ENCODE measurements around the gene GNAQ. TPM values are rescaled to one million over a fixed set of nuclear protein-coding genes. Genes with fewer than 3 reads are reported as not detected.

GNAQ gene
- total RNA-seq, 1 experiment from 2014 or later, result 55.5 TPM

- ChIA-PET POLR2A (no interaction called here), CTCF (interaction anchor here (1.1 kb wide), 1 partner anchor 23 kb away, joined by 3 read pairs; no protein-coding TSS in a partner anchor)
- no peak overlapping the region for H3K27ac Mint-ChIP-seq
- H3K4me1 Mint-ChIP-seq, result peaks cover 65% of the 10 kb centered on the region
- no peaks in the 10 kb centered on the region for H3K9me3 Mint-ChIP-seq
- TF ChIP-seq ZNF317 (CRISPR knock-in tag; IDR thresholded peaks at IDR 0.05; ENCODE audit: borderline replicate concordance, low read depth), result no peak
- no peak for TF ChIP-seq PRDM15 (CRISPR knock-in tag; IDR thresholded peaks at IDR 0.05)
- TF ChIP-seq ATF1 (CRISPR knock-in tag; IDR thresholded peaks at IDR 0.05), result no peak
- TF ChIP-seq PRRX2 (CRISPR knock-in tag; IDR thresholded peaks at IDR 0.05), result no peak
- TF ChIP-seq GABPB1 (CRISPR knock-in tag; IDR thresholded peaks at IDR 0.05), result no peak
- TF ChIP-seq NFE2L1 (CRISPR knock-in tag; IDR thresholded peaks at IDR 0.05), result no peak
- no peak for TF ChIP-seq AFF4 (CRISPR knock-in tag; IDR thresholded peaks at IDR 0.05; ENCODE audit: borderline replicate concordance)
- TF ChIP-seq ERG (CRISPR knock-in tag; IDR thresholded peaks at IDR 0.05), result no peak
- no peak for TF ChIP-seq SMAD3 (CRISPR knock-in tag; IDR thresholded peaks at IDR 0.05; ENCODE audit: borderline replicate concordance)
- TF ChIP-seq HMGXB4 (CRISPR knock-in tag; IDR thresholded peaks at IDR 0.05), result no peak
- TF ChIP-seq ARID4B (CRISPR knock-in tag; IDR thresholded peaks at IDR 0.05; ENCODE audit: borderline replicate concordance), result no peak
- no peak for TF ChIP-seq TEAD1 (CRISPR knock-in tag; IDR thresholded peaks at IDR 0.05)
- no peak for TF ChIP-seq CTCF (IDR thresholded peaks at IDR 0.05)
- H3K27me3 Mint-ChIP-seq (ENCODE audit: low read depth), result no peaks in the 10 kb centered on the region
- H3K4me3 Mint-ChIP-seq, result no peak overlapping the region
- no peak for ATAC-seq
- H3K36me3 Mint-ChIP-seq, result no peaks in the 10 kb centered on the region
- no peak for DNase-seq (ENCODE audit: low spot score)
Observed at GRCh38 chr9:77981332-77981731, 50.3 kb downstream of the GNAQ start.

Measured in WTC11 (cell line).